HS-5 (cell line): ENCODE measurements around the gene ZBTB22.
"Not testable (repeated sequence)": the region's sequence is repeated elsewhere in the genome, so short reads cannot be mapped to it uniquely, and the experiment has no call there.

Source experiments
- DNase-seq: peaks from one replicate; pipeline ENCODE4 v3.0.0-alpha.2; 2012; ENCODE audit warnings: low read depth

Gene ZBTB22

GRCh38 chr6:33279971-33280511, 37.5 kb downstream of the ZBTB22 start:
- DNase-seq: no peak

- DNase-seq: no peak
These were observed 38.3 kb downstream of the ZBTB22 start for GRCh38 chr6:33279257-33279695.

GRCh38 chr6:33278810-33279209, 38.7 kb downstream of the ZBTB22 start:
- DNase-seq: no peak

- no peak for DNase-seq
These were observed 39.2 kb downstream of the ZBTB22 start for GRCh38 chr6:33278392-33278741.

GRCh38 chr6:33277663-33278391, 39.7 kb downstream of the ZBTB22 start:
- DNase-seq: no peak

- DNase-seq: no peak
These were observed 40.5 kb downstream of the ZBTB22 start, which contains the start of gene B3GALT4 for GRCh38 chr6:33276864-33277662. TSS of gene B3GALT4 (plus strand) at chr6:33277123. CDS start at chr6:33277420, 297 bp downstream.

GRCh38 chr6:33276581-33276863, 41.0 kb downstream of the ZBTB22 start:
- DNase-seq: no peak

GRCh38 chr6:33275795-33276580, 41.6 kb downstream of the ZBTB22 start:
- DNase-seq: not testable (repeated sequence)

- no peak for DNase-seq
These were observed 43.3 kb downstream of the ZBTB22 start for GRCh38 chr6:33273924-33274902.

- no peak for DNase-seq
These were observed 44.2 kb downstream of the ZBTB22 start for GRCh38 chr6:33273129-33273923.

GRCh38 chr6:33272275-33273128, 45.0 kb downstream of the ZBTB22 start:
- no peak for DNase-seq

- peak; percentile 98 for DNase-seq
These were observed 45.9 kb downstream of the ZBTB22 start, which contains the start of the genes RPS18 and VPS52 for GRCh38 chr6:33271468-33272274. TSS of gene RPS18 (plus strand) at chr6:33272075. CDS start at chr6:33272120, 45 bp downstream. TSS of gene VPS52 (minus strand) at chr6:33271876. CDS start at chr6:33271675, 201 bp downstream.

GRCh38 chr6:33271117-33271467, 46.5 kb downstream of the ZBTB22 start:
- no peak for DNase-seq
